ENCODE data around the gene ABCC11.
A peak's percentile ranks its signal among the peaks of the same experiment; 100 is the strongest.
"Not testable (repeated sequence)": the region's sequence is repeated elsewhere in the genome, so short reads cannot be mapped to it uniquely, and the experiment has no call there.

Gene ABCC11

GRCh38 chr16:48201515-48202201 is 45.7 kb downstream of the ABCC11 start:
- DNase-seq (ENCODE audit: low spot score) = no peak

GRCh38 chr16:48197294-48197693 is 50.0 kb downstream of the ABCC11 start:
- peak; percentile 88 for DNase-seq (ENCODE audit: low spot score)

- peak; percentile 6 for DNase-seq (ENCODE audit: low spot score)
Observed at GRCh38 chr16:48194828-48195556, 52.3 kb downstream of the ABCC11 start.

- no peak for DNase-seq (ENCODE audit: low spot score)
Observed at GRCh38 chr16:48193846-48194245, 53.5 kb downstream of the ABCC11 start.

- no peak for DNase-seq (ENCODE audit: low spot score)
Observed at GRCh38 chr16:48188449-48189102, 58.8 kb downstream of the ABCC11 start.

- no peak for DNase-seq (ENCODE audit: low spot score)
Observed at GRCh38 chr16:48187779-48188178, 59.6 kb downstream of the ABCC11 start.

GRCh38 chr16:48184681-48185080 is 62.7 kb downstream of the ABCC11 start:
- DNase-seq (ENCODE audit: low spot score) = no peak

GRCh38 chr16:48182979-48183537 is 64.3 kb downstream of the ABCC11 start:
- no peak for DNase-seq (ENCODE audit: low spot score)

GRCh38 chr16:48181746-48182520 is 65.4 kb downstream of the ABCC11 start:
- DNase-seq (ENCODE audit: low spot score) = not testable (repeated sequence)

- DNase-seq (ENCODE audit: low spot score) = no peak
Observed at GRCh38 chr16:48180868-48181480, 66.4 kb downstream of the ABCC11 start.

- no peak for DNase-seq (ENCODE audit: low spot score)
Observed at GRCh38 chr16:48176635-48177408, 70.5 kb downstream of the ABCC11 start.

- DNase-seq (ENCODE audit: low spot score) = no peak
Observed at GRCh38 chr16:48173889-48174288, 73.5 kb downstream of the ABCC11 start.

- no peak for DNase-seq (ENCODE audit: low spot score)
Observed at GRCh38 chr16:48172682-48173081, 74.7 kb downstream of the ABCC11 start.

- DNase-seq (ENCODE audit: low spot score) = no peak
Observed at GRCh38 chr16:48169896-48170295, 77.4 kb downstream of the ABCC11 start.

GRCh38 chr16:48168075-48168474 is 79.3 kb downstream of the ABCC11 start:
- no peak for DNase-seq (ENCODE audit: low spot score)

GRCh38 chr16:48166617-48167016 is 80.7 kb downstream of the ABCC11 start:
- DNase-seq (ENCODE audit: low spot score) = not testable (repeated sequence)

- no peak for DNase-seq (ENCODE audit: low spot score)
Observed at GRCh38 chr16:48165961-48166578, 81.3 kb downstream of the ABCC11 start.

GRCh38 chr16:48164907-48165715 is 82.2 kb downstream of the ABCC11 start:
- peak; percentile 59 for DNase-seq (ENCODE audit: low spot score)

GRCh38 chr16:48162839-48163410 is 84.4 kb downstream of the ABCC11 start:
- DNase-seq (ENCODE audit: low spot score) = no peak
